Skin epidermis (tissue), 12 donors: Measurements from ENCODE around the gene STEAP4.

Source experiments
- H3K27ac ChIP-seq, 21 experiments: fragments of 200-600 bp; sonication (generic) in 11 of 21; one replicate each; pipeline ENCODE4 v1.5.0; 2020; ENCODE audit warnings: mild to moderate bottlenecking in 3 of 21, inconsistent platforms in 2 of 21, moderate library complexity in 2 of 21
- H3K4me3 ChIP-seq, 7 experiments: fragments of 200-600 bp; sonication (generic) in 2 of 7; one replicate each; pipeline ENCODE4 v1.5.0; 2020; ENCODE audit warnings: inconsistent platforms in 2 of 7, mild to moderate bottlenecking in 2 of 7, moderate library complexity in 1 of 7

Gene STEAP4

GRCh38 chr7:88306590-88307048 is at the start of gene STEAP4:
TSS of gene STEAP4 (minus strand) at chr7:88306894. CDS start at chr7:88284269, 22,625 bp downstream.
- Histone ChIP-seq H3K4me3 (peak within 1 kb of the TSS; percentile 15 to 51 (median 30)), H3K27ac (peak within 1 kb of the TSS; percentile 11 to 89 (median 69))

GRCh38 chr7:88355011-88355410 is 48.3 kb upstream of the STEAP4 start:
- no peak overlapping the region for H3K4me3 ChIP-seq
- H3K27ac ChIP-seq, result no peak overlapping the region

- no peak overlapping the region for H3K4me3 ChIP-seq
Observed at GRCh38 chr7:88350118-88350517, 43.4 kb upstream of the STEAP4 start.

GRCh38 chr7:88347517-88347916 is 40.8 kb upstream of the STEAP4 start:
- Histone ChIP-seq H3K4me3 (no peak overlapping the region), H3K27ac (no peak overlapping the region)

More at GRCh38 chr7:88350118-88350517, 43.4 kb upstream of the STEAP4 start:
- no peak overlapping the region for H3K27ac ChIP-seq

- no peak overlapping the region for H3K4me3 ChIP-seq
- no peak overlapping the region for H3K27ac ChIP-seq
Observed at GRCh38 chr7:88347090-88347489, 40.4 kb upstream of the STEAP4 start.

- no peak overlapping the region for H3K27ac ChIP-seq
- H3K4me3 ChIP-seq, result no peak overlapping the region
Observed at GRCh38 chr7:88346357-88346756, 39.7 kb upstream of the STEAP4 start.

- no peak overlapping the region for H3K4me3 ChIP-seq
- no peak overlapping the region for H3K27ac ChIP-seq
Observed at GRCh38 chr7:88344956-88345832, 38.5 kb upstream of the STEAP4 start.

- no peak overlapping the region for H3K4me3 ChIP-seq
- H3K27ac ChIP-seq, result no peak overlapping the region
Observed at GRCh38 chr7:88344271-88344670, 37.6 kb upstream of the STEAP4 start.

GRCh38 chr7:88339195-88339922 is 32.7 kb upstream of the STEAP4 start:
- H3K4me3 ChIP-seq, result no peak overlapping the region
- no peak overlapping the region for H3K27ac ChIP-seq

GRCh38 chr7:88338503-88338902 is 31.8 kb upstream of the STEAP4 start:
- no peak overlapping the region for H3K27ac ChIP-seq

GRCh38 chr7:88337572-88337971 is 30.9 kb upstream of the STEAP4 start:
- no peak overlapping the region for H3K27ac ChIP-seq
- no peak overlapping the region for H3K4me3 ChIP-seq

More at GRCh38 chr7:88338503-88338902, 31.8 kb upstream of the STEAP4 start:
- no peak overlapping the region for H3K4me3 ChIP-seq

GRCh38 chr7:88331322-88331721 is 24.6 kb upstream of the STEAP4 start:
- Histone ChIP-seq H3K4me3 (no peak overlapping the region), H3K27ac (no peak overlapping the region)

GRCh38 chr7:88329532-88330463 is 23.1 kb upstream of the STEAP4 start:
- Histone ChIP-seq H3K27ac (peak overlapping the region in 5 of 21 experiments; percentile 1 to 64 (median 11)), H3K4me3 (no peak overlapping the region)

- Histone ChIP-seq H3K4me3 (no peak overlapping the region), H3K27ac (no peak overlapping the region)
Observed at GRCh38 chr7:88328787-88329186, 22.1 kb upstream of the STEAP4 start.

GRCh38 chr7:88324699-88325098 is 18.0 kb upstream of the STEAP4 start:
- no peak overlapping the region for H3K27ac ChIP-seq
- no peak overlapping the region for H3K4me3 ChIP-seq

- H3K4me3 ChIP-seq, result no peak overlapping the region
- peak overlapping the region in 4 of 21 experiments; percentile 1 to 38 (median 26) for H3K27ac ChIP-seq
Observed at GRCh38 chr7:88322151-88322550, 15.5 kb upstream of the STEAP4 start.

- peak overlapping the region in 3 of 21 experiments; percentile 1 to 38 (median 26) for H3K27ac ChIP-seq
- no peak overlapping the region for H3K4me3 ChIP-seq
Observed at GRCh38 chr7:88321694-88322093, 15.0 kb upstream of the STEAP4 start.

GRCh38 chr7:88318196-88318595 is 11.5 kb upstream of the STEAP4 start:
- Histone ChIP-seq H3K4me3 (no peak overlapping the region), H3K27ac (peak overlapping the region in 9 of 21 experiments; percentile 6 to 59 (median 40))

GRCh38 chr7:88317422-88317821 is 10.7 kb upstream of the STEAP4 start:
- H3K27ac ChIP-seq, result peak overlapping the region in 5 of 21 experiments; percentile 23 to 51 (median 42)
- H3K4me3 ChIP-seq, result no peak overlapping the region
